ENCODE data around the gene CLMP.

CLMP gene

DNA sequence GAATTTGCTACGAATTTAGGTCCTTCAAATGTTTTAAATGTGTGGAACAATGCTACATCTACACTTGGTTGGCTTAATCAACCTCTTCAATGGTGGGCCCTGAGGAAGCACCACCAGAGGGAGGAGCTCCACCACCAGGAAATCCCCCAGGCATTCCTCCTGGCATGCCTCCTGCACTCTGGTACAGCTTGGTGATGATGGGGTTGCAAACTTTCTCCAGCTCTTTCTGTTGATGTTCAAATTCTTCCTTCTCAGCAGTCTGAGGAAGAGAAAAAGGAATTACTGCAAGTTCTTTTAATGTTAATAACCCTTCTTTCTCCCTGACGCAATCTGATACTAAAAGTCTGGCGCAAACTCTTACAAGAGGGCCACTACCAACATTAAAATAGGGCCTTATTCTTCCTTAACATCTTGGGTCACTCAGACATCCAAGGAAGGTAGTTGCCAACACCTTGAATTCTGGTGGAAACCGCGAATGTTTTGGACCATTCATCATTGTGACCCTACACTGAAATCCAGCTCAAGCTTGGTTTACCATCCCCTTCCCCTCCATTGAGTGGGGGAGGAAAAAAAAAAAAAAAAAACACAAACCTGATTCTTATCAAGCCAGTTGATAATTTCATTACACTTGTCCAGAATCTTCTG is 137.3 kb downstream of the CLMP start:
- DNase-seq, result no peak

DNA sequence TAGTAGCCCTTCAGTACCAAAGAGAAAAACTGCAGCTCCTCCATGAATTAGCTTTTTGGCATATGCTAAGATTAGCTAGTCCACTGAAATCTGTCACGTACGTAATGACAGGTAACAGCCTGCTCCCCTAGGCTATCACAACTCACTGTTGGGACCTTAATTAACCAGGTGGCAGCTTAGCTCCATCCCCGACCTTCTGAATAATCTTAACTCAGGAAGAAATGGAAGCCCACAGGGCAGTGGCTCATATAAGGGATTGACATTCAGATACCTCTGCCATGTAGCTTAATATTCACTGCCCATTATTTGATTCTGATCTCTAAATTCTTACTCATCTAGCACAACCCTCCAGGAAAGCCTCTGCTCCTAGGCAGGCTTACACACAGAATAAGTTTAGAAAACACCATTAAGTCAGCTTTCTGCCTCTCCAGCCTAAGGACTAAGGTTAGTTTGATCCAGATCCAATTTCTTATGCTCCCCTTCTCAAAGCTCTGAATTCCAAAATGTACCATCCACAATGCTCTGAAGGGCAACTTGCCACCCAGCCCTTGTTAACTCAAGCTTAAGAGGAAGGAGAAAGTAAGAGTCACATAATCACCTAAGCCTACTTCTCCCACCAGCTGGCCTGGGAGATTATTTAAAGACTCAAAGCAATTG is 138.1 kb downstream of the CLMP start:
- DNase-seq, result no peak

DNA sequence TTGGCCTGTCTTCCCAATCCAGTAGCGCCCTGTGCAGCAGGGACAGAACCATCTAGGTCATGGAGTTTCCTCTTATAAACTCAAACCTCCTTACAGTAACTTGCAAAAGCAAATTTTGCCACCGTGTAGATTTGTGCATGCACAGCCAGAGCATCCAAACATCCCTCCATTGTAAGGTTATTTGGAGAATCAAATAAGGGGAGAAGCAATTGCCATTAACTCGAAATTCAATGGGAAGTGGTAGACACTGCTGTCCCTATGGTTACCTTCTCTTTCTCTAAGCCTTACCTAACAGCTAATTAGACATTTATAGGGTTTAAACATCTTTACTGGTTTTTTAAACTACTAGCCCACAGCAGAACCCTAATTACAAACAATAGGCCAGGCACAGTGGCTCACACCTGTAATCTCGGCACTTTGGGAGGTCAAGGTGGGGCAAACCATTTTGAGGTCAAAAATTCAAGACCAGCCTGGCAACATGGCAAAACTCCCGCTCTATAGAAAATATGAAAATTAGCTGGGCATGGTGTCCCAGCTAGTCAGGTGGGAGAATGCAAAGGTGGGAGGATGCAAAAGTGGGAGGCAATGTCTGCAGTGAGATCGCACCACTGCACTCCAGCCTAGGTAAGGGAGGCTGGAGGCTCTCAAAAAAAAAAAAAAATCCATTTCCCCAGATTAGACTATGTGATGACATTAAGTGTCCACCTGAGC is 139.7 kb downstream of the CLMP start:
- DNase-seq, result no peak

DNA sequence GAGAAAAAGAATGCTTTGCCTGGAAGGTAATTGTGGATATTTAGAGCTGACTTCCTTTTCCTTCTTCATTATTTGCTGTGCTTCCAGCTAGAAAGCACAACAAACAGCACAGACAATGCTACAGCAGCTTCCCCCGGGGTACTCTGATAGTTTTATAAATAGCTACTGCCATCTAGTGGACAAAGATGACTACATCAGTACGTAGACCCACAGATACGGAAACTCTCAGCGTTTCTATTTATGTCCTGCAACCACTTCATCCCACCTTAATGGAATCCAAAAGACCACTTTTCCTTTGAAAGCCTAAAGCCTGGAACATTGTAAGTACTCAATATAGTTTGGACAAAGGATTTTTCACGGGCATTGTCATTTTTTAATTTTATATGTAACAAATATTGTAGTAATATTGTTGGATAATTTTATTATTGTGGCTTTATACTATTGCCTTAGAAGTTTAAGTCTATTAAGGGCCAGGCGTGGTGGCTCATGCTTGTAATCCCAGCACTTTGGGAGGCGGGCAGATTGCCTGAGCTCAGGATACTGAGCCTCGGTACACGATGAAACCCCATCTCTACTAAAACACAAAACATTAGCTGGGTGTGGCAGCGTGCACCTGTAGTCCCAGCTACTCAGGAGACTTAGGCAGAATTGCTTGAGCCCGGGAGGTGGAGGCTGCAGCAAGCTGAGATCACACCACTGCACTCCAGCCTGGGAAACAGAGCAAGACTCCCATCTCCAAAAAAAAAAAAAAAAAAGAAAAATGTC is 140.6 kb downstream of the CLMP start:
- DNase-seq, result no peak

DNA sequence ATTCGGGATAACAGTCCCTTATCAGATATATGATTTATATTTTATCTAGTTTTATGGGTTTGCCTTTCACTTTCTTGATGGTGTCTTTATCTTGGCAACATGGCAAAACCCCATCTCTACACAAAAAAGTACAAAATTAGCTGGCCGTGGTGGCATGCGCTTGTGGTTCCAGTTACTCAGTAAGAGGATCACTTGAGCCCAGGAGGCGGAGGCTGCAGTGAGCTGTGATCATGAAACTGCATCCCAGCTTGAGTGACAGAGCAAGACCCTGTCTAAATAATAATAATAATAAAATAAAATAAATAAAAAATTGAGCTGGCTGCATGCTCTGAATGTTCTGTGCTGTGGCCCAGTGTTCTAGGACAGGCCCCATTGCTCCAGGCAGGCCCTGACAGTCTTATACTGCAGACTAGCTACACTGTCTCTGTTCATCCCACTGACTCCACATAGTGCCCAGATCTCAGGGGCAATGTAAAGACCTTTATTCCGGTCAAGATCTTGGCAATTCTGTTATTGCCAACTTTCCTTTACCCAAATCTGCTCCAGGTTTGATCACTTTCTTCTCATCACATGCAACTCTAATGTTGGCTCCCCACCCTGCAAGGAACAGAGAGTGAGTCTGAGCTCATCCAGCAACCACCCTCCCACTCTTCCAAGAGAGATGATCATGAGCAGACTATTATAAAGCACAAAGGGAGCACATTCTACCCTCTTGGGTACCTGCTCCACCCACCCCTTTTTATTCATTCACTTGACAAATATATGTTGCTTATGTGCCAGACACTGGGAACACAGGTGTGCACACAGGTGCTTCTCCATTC is 141.9 kb downstream of the CLMP start:
- DNase-seq, result no peak

DNA sequence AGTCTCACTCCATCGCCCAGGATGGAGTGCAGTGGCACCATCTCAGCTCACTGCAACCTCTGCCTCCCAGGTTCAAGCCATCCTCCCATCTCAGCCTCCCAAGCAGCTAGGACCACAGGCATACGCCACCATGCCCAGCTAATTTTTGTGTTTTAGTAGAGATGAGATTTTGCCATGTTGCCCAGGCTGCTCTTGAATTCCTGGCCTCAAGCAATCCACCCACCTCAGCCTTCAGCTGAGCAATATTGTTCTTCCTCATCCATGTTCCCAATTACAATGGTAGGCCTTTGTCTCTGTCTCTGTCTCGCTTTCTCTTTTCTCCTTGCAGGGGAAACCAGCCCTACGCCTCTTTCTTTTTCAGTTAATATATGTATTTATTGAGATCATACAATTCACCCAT is 143.4 kb downstream of the CLMP start:
- DNase-seq, result no peak

DNA sequence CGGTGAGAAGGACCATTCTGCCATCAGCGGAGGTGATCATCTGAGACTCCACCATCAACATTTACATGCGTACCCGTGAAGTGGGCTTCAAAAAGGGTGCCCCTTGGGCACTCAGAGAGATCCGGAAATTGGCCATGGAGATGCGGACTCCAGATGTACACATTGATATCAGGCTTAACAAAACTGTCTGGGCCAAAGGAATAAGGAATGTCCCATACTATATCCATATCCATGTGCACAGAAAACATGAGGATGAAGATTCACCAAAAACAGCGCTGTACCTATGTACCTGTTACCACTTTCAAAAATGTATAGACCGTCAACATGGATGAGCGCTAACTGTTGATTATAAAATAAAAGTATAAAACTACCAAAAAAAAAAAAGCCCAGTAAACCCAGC is 143.9 kb downstream of the CLMP start:
- DNase-seq, result no peak

DNA sequence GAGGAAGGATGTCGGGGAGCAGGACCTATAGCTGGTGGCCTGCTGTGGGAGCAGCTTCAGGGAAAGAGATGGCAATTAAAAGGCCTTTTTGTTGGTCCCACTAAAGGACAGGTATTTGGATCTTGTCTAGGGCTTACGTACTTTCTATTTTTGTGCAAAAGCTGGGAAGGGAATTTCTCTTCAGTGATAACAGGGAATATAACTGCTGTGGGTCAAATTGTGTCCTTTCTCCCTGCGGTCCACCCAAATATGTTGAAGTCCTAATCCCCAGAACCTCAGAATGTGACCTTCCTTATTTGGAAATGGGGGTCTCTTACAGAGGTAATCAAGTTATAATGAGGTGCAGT is 147.1 kb downstream of the CLMP start:
- no peak for DNase-seq

DNA sequence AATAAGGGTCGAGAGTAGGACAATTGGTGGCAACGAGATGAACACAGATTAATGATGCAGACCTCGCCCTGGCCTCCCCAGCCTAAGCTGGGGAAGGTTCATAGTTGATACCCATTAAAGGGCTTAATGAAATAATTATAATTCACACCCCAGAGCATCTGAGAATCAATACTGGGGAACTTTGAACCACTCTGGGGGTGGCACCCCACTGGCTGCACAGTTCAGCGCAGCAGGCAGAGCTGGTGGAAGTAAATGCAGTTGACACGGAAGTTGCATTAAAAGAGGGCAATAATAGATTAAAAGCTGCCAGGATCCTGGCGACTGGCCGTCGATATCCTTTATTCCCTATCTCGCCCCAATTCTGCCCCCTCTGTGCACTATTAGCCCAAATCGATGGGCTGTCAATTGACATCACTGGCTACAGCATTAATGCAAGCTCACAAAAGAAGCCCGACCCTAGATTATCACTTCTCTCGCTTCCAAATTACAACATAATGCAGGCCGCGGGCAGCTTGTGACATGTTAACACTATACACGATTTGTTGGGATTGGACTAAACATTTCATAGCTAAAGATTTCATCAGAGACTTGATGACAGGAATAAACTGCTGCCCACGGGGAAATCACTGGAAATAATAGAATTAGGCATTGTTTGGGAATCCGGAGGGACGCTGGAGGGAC is 147.6 kb downstream of the CLMP start:
- no peak for DNase-seq

DNA sequence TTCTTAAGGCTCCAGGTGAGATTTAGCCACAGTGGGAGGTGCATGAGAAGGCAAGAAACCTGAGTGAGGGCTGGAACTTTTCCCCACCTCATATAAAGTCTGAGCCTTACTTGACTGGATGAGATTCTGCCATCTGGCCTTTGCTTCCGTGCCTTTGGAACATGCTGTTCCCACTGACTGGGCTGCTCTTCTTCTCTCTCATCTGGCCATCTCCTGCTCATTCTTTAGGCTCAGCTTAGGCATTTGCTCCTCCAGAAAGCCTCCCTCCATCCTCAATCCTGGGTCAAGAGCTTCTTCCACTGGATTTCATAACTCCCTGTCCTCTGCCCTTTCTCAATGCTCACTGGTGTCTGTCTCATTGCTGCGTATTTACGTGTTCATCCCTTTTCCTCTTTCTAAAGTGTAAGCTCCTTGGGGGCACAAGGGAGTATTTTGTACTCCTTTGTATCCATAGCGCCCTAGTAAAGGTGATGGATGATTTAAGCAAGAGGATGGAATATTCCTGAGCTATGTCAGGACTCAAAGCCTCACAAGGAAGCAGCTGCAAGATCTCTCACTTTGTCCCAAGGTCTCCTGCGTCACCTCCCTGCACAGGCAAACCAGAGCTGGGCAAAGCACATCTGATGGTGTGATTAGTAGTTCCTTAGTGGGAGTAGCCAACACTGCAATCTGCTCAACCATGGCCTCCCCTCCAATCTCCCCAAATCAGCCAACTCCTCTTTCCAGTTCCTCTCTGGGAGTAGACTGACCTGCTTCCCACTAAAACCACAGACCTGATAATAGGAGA is 148.4 kb downstream of the CLMP start:
- no peak for DNase-seq

DNA sequence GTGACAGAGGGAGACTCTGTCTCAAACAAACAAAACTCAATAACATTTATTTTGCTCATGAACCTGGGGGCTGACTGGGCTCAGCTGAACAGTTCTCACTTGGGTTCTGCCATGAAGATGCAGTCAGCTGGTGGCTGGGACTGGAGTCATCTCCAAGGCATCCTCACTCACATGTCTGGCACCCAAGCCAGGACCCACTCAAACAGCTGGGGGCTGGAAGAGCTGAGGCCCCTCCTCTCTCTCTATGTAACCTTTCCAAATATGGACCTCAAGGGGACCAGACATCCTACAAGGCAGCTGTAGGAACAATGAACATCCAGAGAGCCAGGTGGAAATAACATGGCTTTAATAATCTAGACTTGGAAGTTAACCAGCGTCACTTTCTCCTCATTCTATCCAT is 149.9 kb downstream of the CLMP start:
- no peak for DNase-seq

DNA sequence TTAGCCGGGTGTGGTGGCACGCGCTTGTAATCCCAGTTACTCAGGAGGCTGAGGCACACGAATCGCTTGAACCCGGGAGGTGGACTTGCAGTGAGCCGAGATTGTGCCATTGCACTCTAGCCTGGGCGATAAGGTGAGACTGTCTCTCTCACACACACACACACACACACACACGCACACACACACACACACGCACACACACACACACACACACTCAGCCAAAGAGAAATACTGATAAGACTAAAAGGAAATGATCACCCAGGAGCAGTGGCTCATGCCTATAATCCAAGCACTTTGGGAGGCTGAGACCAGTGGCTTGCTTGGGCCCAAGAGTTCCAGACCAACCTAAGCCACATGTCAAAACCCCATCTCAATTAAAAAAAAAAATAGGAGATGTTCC is 153.9 kb downstream of the CLMP start:
- no peak for DNase-seq

DNA sequence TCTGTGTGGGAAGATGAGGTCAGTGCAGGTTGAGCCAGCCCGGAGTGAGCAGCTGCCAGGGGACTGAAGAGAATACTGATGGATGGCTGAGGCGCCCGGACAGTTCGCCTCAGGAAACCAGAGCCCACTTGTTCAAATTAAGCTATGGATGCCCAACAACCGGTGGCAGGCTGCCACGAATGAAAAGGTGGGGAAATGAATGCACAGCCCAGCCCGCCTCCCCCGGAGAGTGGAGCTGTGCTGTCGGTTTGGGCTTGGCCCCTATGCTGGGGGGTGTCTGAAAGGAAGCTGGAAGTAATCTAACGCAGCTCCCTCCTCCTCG is 155.0 kb downstream of the CLMP start:
- no peak for DNase-seq

DNA sequence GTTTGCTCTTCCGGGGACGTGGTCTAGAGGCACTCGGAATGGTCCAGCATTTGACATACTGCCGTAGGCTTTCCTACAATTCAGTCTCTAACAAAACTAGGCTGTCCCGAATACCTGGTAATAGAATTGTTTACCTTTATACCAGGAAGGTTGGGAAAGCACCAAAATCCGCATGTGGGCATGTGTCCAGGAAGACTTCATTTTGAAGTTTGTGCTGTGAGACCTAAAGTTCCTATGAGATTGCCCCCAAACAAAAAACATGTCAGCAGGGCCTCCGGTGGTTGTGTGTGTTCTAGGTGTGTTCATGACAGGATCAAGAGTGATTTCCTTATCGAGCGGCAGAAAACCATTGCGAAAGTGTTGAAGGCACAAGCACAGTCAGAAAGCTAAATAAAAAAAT is 159.2 kb downstream of the CLMP start:
- DNase-seq, result no peak

DNA sequence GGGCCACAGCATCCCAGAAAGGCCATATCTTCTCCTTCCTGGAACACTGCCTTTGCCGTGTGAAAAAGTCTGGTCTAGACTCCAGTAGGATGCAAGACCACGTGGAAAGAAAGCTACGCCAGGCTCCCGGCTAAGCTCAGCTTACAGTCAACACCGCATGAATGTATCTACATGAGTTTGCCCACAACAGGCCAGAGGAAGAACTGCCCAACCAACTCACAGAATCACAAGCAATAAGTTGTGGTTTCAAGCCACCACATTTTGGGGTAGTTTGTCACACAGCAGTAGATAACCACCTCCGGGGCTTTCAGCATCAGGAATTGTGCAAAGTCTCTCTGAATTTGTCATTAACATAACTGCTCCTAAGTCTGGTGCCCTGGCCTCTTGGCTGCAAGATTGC is 160.5 kb downstream of the CLMP start:
- no peak for DNase-seq

DNA sequence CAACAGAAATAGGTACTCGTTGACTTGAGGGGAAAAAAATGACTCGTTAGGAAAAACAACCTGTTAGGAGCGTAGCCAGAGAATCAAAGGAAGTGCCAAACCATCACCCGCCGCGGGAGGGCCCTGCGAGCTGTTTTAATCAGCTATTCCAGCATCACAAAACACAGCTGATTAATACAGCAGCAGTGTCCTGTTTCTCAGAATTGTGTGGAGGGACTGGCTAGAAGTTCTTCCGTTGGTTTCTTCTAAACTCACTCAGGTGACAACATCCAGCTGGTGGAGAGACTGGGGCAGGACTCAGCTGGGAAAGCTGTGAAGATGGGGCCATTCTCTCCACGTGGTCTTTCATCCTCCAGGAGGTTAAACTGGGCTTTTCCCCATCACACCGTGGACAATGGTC is 161.2 kb downstream of the CLMP start:
- no peak for DNase-seq

DNA sequence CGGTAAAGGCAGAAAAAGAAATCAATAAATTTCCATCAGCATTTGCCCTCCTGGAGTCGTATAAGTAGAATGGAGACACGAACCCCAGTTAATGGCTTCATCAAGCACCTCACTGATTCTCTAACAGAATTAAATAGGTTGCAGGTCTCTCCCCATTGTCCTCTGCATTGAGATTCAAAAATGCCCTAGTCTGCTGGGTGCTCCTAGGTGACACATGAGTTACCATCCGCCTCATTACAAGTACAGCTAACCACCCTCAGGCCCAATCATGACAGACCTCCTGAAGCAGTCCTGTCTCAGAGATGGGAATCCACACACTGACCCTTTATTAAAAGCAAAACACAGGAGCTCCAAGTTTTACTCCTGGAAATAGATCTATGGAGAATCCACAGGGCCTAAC is 164.5 kb downstream of the CLMP start:
- no peak for DNase-seq

DNA sequence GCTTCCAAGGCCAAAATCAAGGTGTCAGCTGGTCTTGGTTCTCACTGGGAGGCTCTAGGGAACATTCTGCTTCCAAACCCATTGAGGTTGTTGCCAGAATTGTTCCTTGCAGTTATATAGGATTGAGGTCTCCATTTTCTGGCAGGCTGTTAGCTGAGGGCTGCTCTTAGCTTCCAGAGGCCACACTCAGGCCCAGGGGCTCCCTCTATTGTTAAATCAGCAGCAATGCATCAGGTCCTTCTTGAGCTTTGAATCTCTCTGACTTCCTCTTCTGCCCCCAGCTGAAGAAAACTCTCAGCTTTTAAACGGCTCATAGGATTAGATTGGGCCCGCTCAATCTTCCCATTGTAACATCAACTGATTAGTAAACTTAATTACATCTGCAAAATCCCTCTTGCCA is 174.1 kb downstream of the CLMP start:
- DNase-seq, result peak; percentile 11

Measured in right kidney (tissue), 1 donor.